HepG2 (cell line): ENCODE measurements around the gene AXIN2. TPM values are rescaled to one million over a fixed set of nuclear protein-coding genes. Genes with fewer than 3 reads are reported as not detected.

Experiments used
- ATAC-seq: fragments of 200-7000 bp; cut with Tn5 transposase; 3 replicates; pipeline ENCODE4 v1.9.1; 2020; ENCODE audit warnings: mild to moderate bottlenecking, moderate library complexity
- BruUV-seq: library from RNA; stranded (reverse); fragments of 400-500 nt; replicated peaks from 2 replicates; lab custom pipeline; 2021; lab: Mats Ljungman, UMichigan
- CTCF ChIA-PET: fragments of 300-600 bp; formaldehyde crosslinking; extraction: SDS; loops from one replicate; lab custom pipeline; 2021; ENCODE audit warnings: low total read pairs, inconsistent platforms, low intra/inter-chr PET ratio; lab: Yijun Ruan, JAX
- POLR2A ChIA-PET: fragments of 350-600 bp; sonication (Branson Sonifier 250); formaldehyde crosslinking; loops from one replicate; lab custom pipeline; 2020; ENCODE audit warnings: antibody characterized with exemption, inconsistent platforms; lab: Yijun Ruan, JAX
- DNase-seq: peaks from one replicate; pipeline ENCODE4 v3.0.0-alpha.2; 2015; ENCODE audit warnings: low spot score
- FAIRE-seq: peaks from 3 replicates; lab custom pipeline; 2011; peaks lifted over from hg19 to GRCh38; lab: Jason Lieb, UNC
- H2AFZ ChIP-seq: one replicate; pipeline ENCODE4 v1.6.1; 2011; ENCODE audit warnings: low read length, inconsistent platforms
- H3K27ac ChIP-seq: fragments of 300-600 bp; 3 replicates; pipeline ENCODE4 v1.8.0; 2011; ENCODE audit warnings: mixed run types, mild to moderate bottlenecking, mixed read lengths, low read length, inconsistent platforms; ENCODE audit not compliant: insufficient read depth; ENCODE audit errors: extremely low read length
- H3K27me3 ChIP-seq, 2 experiments: fragments of 200-600 bp in 1 of 2; 2 replicates in 1 of 2; 3 replicates in 1 of 2; pipeline versions ENCODE4 v1.6.0 to v1.8.0; 2011; ENCODE audit warnings: low read length in 2 of 2, mild to moderate bottlenecking in 2 of 2, moderate library complexity in 2 of 2, inconsistent platforms in 1 of 2; ENCODE audit not compliant: insufficient read depth in 2 of 2, control insufficient read depth in 1 of 2
- H3K36me3 ChIP-seq, 2 experiments: fragments of 200-600 bp in 1 of 2; replicated peaks in 1 of 2; 2 replicates in 1 of 2; 3 replicates in 1 of 2; pipeline versions ENCODE4 v1.5.1 to v1.8.0; 2011; ENCODE audit warnings: low read length in 2 of 2, inconsistent platforms in 1 of 2; ENCODE audit not compliant: insufficient read depth in 2 of 2, control insufficient read depth in 1 of 2
- H3K4me1 ChIP-seq: 2 replicates; pipeline ENCODE4 v1.5.1; 2012; ENCODE audit warnings: low read length, inconsistent platforms; ENCODE audit not compliant: insufficient read depth
- H3K4me2 ChIP-seq: 2 replicates; pipeline ENCODE4 v1.6.0; 2011; ENCODE audit warnings: low read depth, low read length, inconsistent platforms
- H3K4me3 ChIP-seq, 3 experiments: fragments of 200-600 bp in 1 of 3; sonication (generic), shearing (Covaris generic) in 1 of 3; replicated peaks in 1 of 3; 2 replicates each; pipeline ENCODE4 v1.5.1; 2011 to 2016; ENCODE audit warnings: low read length in 3 of 3, inconsistent platforms in 2 of 3, low read depth in 2 of 3, mild to moderate bottlenecking in 2 of 3, control low read depth in 1 of 3, mixed read lengths in 1 of 3; ENCODE audit not compliant: insufficient read depth in 1 of 3
- H3K79me2 ChIP-seq: one replicate; pipeline ENCODE4 v1.6.1; 2011; ENCODE audit warnings: low read length, inconsistent platforms; ENCODE audit not compliant: insufficient read depth
- H3K9ac ChIP-seq: 2 replicates; pipeline ENCODE4 v1.6.0; 2011; ENCODE audit warnings: mild to moderate bottlenecking, low read depth, low read length, inconsistent platforms; ENCODE audit not compliant: insufficient read depth
- H3K9me3 ChIP-seq: 2 replicates; pipeline ENCODE4 v1.5.1; 2012; ENCODE audit warnings: mild to moderate bottlenecking, low read length
- H4K20me1 ChIP-seq: 2 replicates; pipeline ENCODE4 v1.6.0; 2011; ENCODE audit warnings: inconsistent platforms, mild to moderate bottlenecking, low read length, moderate library complexity; ENCODE audit not compliant: insufficient read depth
- ARNT2 ChIP-seq: sonication (generic); formaldehyde crosslinking; IDR thresholded peaks from 2 replicates; pipeline ENCODE4 v1.8.0; 2022; ENCODE audit warnings: mild to moderate bottlenecking, low read depth, missing genetic modification reagents, moderate library complexity
- DBP ChIP-seq: sonication (generic); formaldehyde crosslinking; IDR thresholded peaks from 2 replicates; pipeline ENCODE4 v1.4.0; 2020; ENCODE audit warnings: missing genetic modification reagents; ENCODE audit errors: not compliant biosample characterization
- DR1 ChIP-seq: sonication (generic); formaldehyde crosslinking; IDR thresholded peaks from 2 replicates; pipeline ENCODE4 v1.8.0; 2021; ENCODE audit warnings: mild to moderate bottlenecking, missing genetic modification reagents, inconsistent platforms
- PHF20 ChIP-seq: sonication (generic); formaldehyde crosslinking; IDR thresholded peaks from 2 replicates; pipeline ENCODE4 v1.5.0; 2020; ENCODE audit warnings: mild to moderate bottlenecking, missing genetic modification reagents
- PRDM4 ChIP-seq: sonication (generic); formaldehyde crosslinking; IDR thresholded peaks from 2 replicates; pipeline ENCODE4 v1.9.0; 2021; ENCODE audit warnings: missing genetic modification reagents, borderline replicate concordance
- SKIL ChIP-seq: sonication (generic); formaldehyde crosslinking; IDR thresholded peaks from 2 replicates; pipeline ENCODE4 v1.8.0; 2022; ENCODE audit warnings: missing genetic modification reagents, mild to moderate bottlenecking, moderate library complexity, borderline replicate concordance
- TBX3 ChIP-seq: fragments of 450-650 bp; IDR thresholded peaks from 2 replicates; pipeline ENCODE4 v1.6.1; 2017; ENCODE audit warnings: antibody characterized with exemption, mild to moderate bottlenecking, inconsistent platforms, borderline replicate concordance
- ZBED4 ChIP-seq: sonication (generic); formaldehyde crosslinking; IDR thresholded peaks from 2 replicates; pipeline ENCODE4 v1.4.0; 2020; ENCODE audit warnings: missing genetic modification reagents, borderline replicate concordance
- ZBTB3 ChIP-seq: sonication (generic); formaldehyde crosslinking; IDR thresholded peaks from 2 replicates; pipeline ENCODE4 v1.4.0; 2020; ENCODE audit warnings: low read depth, mild to moderate bottlenecking, moderate library complexity, missing genetic modification reagents, borderline replicate concordance
- ZNF484 ChIP-seq: sonication (generic); formaldehyde crosslinking; IDR thresholded peaks from 2 replicates; pipeline ENCODE4 v1.5.1; 2020; ENCODE audit warnings: mild to moderate bottlenecking, low read depth, missing genetic modification reagents, borderline replicate concordance
- ZNF674 ChIP-seq: sonication (generic); formaldehyde crosslinking; IDR thresholded peaks from 2 replicates; pipeline ENCODE4 v1.5.0; 2020; ENCODE audit warnings: low read depth, mild to moderate bottlenecking, missing genetic modification reagents
- WGBS: methylation state at CpG from one replicate; pipeline ENCODE4 v1.1.6; 2017; ENCODE audit warnings: low lambda C conversion rate; 5-methylcytosine and 5-hydroxymethylcytosine counted together
- in situ Hi-C: cut with HindIII; loops from 2 replicates; pipeline ENCODE4 v1.10.0; 2017; ENCODE audit warnings: low pct_unique_long_range_greater_than_20kb; ENCODE audit not compliant: extremely low pct_ligation_motif_present
- intact Hi-C: fragments of 100-400 bp; cut with micrococcal nuclease; formaldehyde crosslinking; loops from one replicate; pipeline ENCODE4 v1.10.0; 2022; ENCODE audit not compliant: unreplicated experiment
- polyA plus RNA-seq, 8 experiments: library from polyadenylated mRNA; depleted of rRNA in 3 of 8; stranded (reverse) in 7 of 8; unstranded in 1 of 8; fragments of >200 nt; fragmentation: Illumina TruSeq in 4 of 8; extraction: Trizol in 4 of 8; gene quantifications; 2 replicates each; pipeline versions ENCODE4 v1.2.1 to v1.2.3, GENCODE V29; 2011 to 2016; ENCODE audit warnings: low read depth in 4 of 8, missing spikeins in 1 of 8, mixed read lengths in 1 of 8; ENCODE audit not compliant: insufficient read depth in 1 of 8
- total RNA-seq, 5 experiments: library from RNA; depleted of rRNA; stranded (reverse); fragments of >200 nt; fragmentation: Illumina TruSeq; extraction: Trizol; gene quantifications; 2 replicates each; pipeline ENCODE4 v1.2.3, GENCODE V29; 2016; ENCODE audit warnings: low read depth in 1 of 5

AXIN2 gene
- total and polyA plus RNA-seq, 2 of the 13 experiments (the other 11 are each of a cell fraction or from before 2014, with no cell fraction given): 58.6 to 63.4 TPM

DNA sequence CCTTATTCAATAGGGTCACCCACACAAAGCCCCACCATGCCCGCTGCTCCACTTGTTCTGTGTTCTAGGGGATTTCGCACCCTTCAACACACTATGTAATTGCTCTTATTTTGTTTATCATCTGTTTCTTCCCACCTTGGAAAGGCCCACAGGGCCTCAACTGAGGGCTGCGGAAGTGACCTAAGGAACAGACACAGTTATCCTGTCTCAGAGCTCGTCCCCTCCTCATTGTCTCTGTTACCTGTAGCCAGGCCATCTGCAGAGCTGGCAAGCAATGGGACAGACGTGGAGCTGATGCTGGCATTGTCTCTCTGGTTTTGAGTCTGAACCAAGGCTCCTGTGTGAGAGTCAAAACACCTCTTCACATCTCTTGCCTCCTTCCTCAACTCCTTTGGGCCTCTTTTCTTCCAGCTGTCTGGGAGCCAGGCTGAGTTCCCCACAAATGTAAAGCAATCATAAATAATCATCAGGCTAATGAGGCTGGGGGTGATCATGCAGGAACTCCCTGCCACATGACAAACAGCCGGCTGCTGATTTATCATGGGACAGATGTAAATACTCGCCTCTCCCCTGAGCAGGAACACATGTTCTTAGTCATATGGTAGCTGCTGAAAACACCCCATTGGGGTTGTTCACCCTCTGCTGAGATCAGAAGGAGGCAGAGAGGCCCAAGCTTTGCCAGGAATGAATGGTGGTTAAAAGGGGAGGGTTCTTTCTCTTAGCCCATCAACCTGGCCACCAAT lies 71.9 kb downstream of the AXIN2 start:
- H3K4me1 ChIP-seq: peaks cover 10% of the 10 kb centered on the region
- H3K4me2 ChIP-seq: no peak overlapping the region
- no TSS peak for BruUV-seq
- no peak overlapping the region for H2AFZ ChIP-seq
- no peak for DNase-seq
- no peak overlapping the region for H3K9ac ChIP-seq
- 42% methylated on average over 7 of the region's 7 CpGs for WGBS
- ChIA-PET POLR2A (no interaction called here), CTCF (no interaction called here)
- no peaks in the 10 kb centered on the region for H3K9me3 ChIP-seq
- intact Hi-C loops: no loop called here
- in situ Hi-C loops: loop anchor here (10.0 kb wide), 1 partner anchor 65 kb away; no protein-coding TSS in a partner anchor
- no peak for ATAC-seq
- H3K36me3 ChIP-seq: no peaks in the 10 kb centered on the region
- H3K79me2 ChIP-seq: no peaks in the 10 kb centered on the region
- H4K20me1 ChIP-seq: no peaks in the 10 kb centered on the region
- no peak overlapping the region for H3K4me3 ChIP-seq
- H3K27ac ChIP-seq: no peak overlapping the region
- H3K27me3 ChIP-seq: no peaks in the 10 kb centered on the region; a peak in 1 of 5 replicates
- FAIRE-seq: no peak
- TF ChIP-seq PRDM4: no peak
- no peak for TF ChIP-seq ZBTB3 (CRISPR knock-in tag)
- TF ChIP-seq SKIL (CRISPR knock-in tag): no peak
- TF ChIP-seq PHF20 (CRISPR knock-in tag): no peak
- no peak for TF ChIP-seq DBP
- no peak for TF ChIP-seq ZNF674
- no peak for TF ChIP-seq ZBED4 (CRISPR knock-in tag)
- no peak for TF ChIP-seq DR1 (CRISPR knock-in tag)
- TF ChIP-seq ARNT2 (CRISPR knock-in tag): no peak
- no peak for TF ChIP-seq TBX3
- no peak for TF ChIP-seq ZNF484 (CRISPR knock-in tag)
